ENCODE results near the gene GSTM3. TPM values are rescaled to one million over a fixed set of nuclear protein-coding genes. Genes with fewer than 3 reads are reported as not detected.
"Not testable (repeated sequence)": the region's sequence is repeated elsewhere in the genome, so short reads cannot be mapped to it uniquely, and the experiment has no call there.

GSTM3 gene
- polyA plus RNA-seq, 1 donor = 159 TPM

GRCh38 chr1:109730666-109731065 is 10.2 kb downstream of the GSTM3 start:
- DNase-seq = no peak

- DNase-seq = no peak
These were observed 12.0 kb downstream of the GSTM3 start for GRCh38 chr1:109728870-109729269.

- DNase-seq = no peak
These were observed 14.0 kb downstream of the GSTM3 start for GRCh38 chr1:109726728-109727373.

- DNase-seq = no peak
These were observed 14.8 kb downstream of the GSTM3 start for GRCh38 chr1:109726007-109726406.

GRCh38 chr1:109725510-109725909 is 15.3 kb downstream of the GSTM3 start:
- no peak for DNase-seq

GRCh38 chr1:109724933-109725332 is 15.9 kb downstream of the GSTM3 start:
- DNase-seq = no peak

GRCh38 chr1:109722908-109723691 is 17.7 kb downstream of the GSTM3 start:
- DNase-seq = no peak

- DNase-seq = no peak
These were observed 18.9 kb downstream of the GSTM3 start for GRCh38 chr1:109721971-109722370.

GRCh38 chr1:109721042-109721441 is 19.8 kb downstream of the GSTM3 start:
- DNase-seq = no peak

GRCh38 chr1:109719337-109719837 is 21.5 kb downstream of the GSTM3 start:
- no peak for DNase-seq

- DNase-seq = no peak
These were observed 22.3 kb downstream of the GSTM3 start for GRCh38 chr1:109718495-109718894.

- DNase-seq = no peak
These were observed 23.1 kb downstream of the GSTM3 start for GRCh38 chr1:109717729-109718128.

GRCh38 chr1:109716570-109717090 is 24.2 kb downstream of the GSTM3 start:
- no peak for DNase-seq

GRCh38 chr1:109716121-109716520 is 24.7 kb downstream of the GSTM3 start:
- DNase-seq = no peak

GRCh38 chr1:109714661-109715372 is 26.0 kb downstream of the GSTM3 start:
- no peak for DNase-seq

GRCh38 chr1:109713636-109714035 is 27.2 kb downstream of the GSTM3 start:
- DNase-seq = no peak

GRCh38 chr1:109712321-109712864 is 28.4 kb downstream of the GSTM3 start:
- no peak for DNase-seq

GRCh38 chr1:109711593-109712320 is 29.1 kb downstream of the GSTM3 start, which contains the start of gene GSTM5:
Gene GSTM5, plus strand, starts transcription at chr1:109712251. Its CDS starts 62 bp downstream, at chr1:109712313.
- not testable (repeated sequence) for DNase-seq

GRCh38 chr1:109709822-109710221 is 31.0 kb downstream of the GSTM3 start:
- not testable (repeated sequence) for DNase-seq

- not testable (repeated sequence) for DNase-seq
These were observed 31.9 kb downstream of the GSTM3 start for GRCh38 chr1:109708949-109709348.

GRCh38 chr1:109705411-109705810 is 35.4 kb downstream of the GSTM3 start:
- DNase-seq = no peak

Data from left kidney (tissue), 2 donors.